CD4-positive, alpha-beta T cell (primary cell): ENCODE measurements around the gene MAP7D3. TPM values are rescaled to one million over a fixed set of nuclear protein-coding genes. Genes with fewer than 3 reads are reported as not detected.

Experiments
- ATAC-seq: fragments of 200-7000 bp; cut with Tn5 transposase; one replicate; pipeline ENCODE4 v1.10.0; 2022; ENCODE audit warnings: mild to moderate bottlenecking; ENCODE audit not compliant: poor library complexity
- CTCF ChIA-PET: fragments of 350-600 bp; sonication (Branson Sonifier 250); formaldehyde crosslinking; loops from one replicate; lab custom pipeline; 2021; ENCODE audit warnings: antibody characterized with exemption, inconsistent platforms; lab: Charles Lee
- POLR2A ChIA-PET: fragments of 350-600 bp; sonication (Branson Sonifier 250); formaldehyde crosslinking; loops from one replicate; lab custom pipeline; 2021; ENCODE audit warnings: antibody characterized with exemption, inconsistent platforms; lab: Charles Lee
- DNase-seq, 14 experiments: peaks; one replicate each; pipeline ENCODE4 v3.0.0-alpha.2; 2013 to 2020; ENCODE audit warnings: mixed read lengths in 2 of 14
- H3K27ac ChIP-seq, 2 donors: one replicate each; pipeline versions ENCODE4 v1.5.1 to v1.7.0; 2013; ENCODE audit warnings: low read length in 2 of 2, low read depth in 1 of 2, mild to moderate bottlenecking in 1 of 2
- H3K27me3 ChIP-seq, 2 experiments: 1 replicate in 1 of 2; 2 replicates in 1 of 2; pipeline versions ENCODE4 v1.6.1 to v1.7.0; 2013; ENCODE audit warnings: low read length in 2 of 2, control low read depth in 1 of 2, mild to moderate bottlenecking in 1 of 2, moderate library complexity in 1 of 2; ENCODE audit not compliant: insufficient read depth in 2 of 2, control insufficient read depth in 1 of 2
- H3K36me3 ChIP-seq: one replicate; pipeline ENCODE4 v1.6.1; 2013; ENCODE audit warnings: low read length, control low read depth; ENCODE audit not compliant: insufficient read depth
- H3K4me1 ChIP-seq: one replicate; pipeline ENCODE4 v1.6.1; 2013; ENCODE audit warnings: low read length, control low read depth; ENCODE audit not compliant: insufficient read depth
- H3K4me3 ChIP-seq: one replicate; pipeline ENCODE4 v1.5.1; 2013; ENCODE audit warnings: mild to moderate bottlenecking, low read length, moderate library complexity
- H3K9me3 ChIP-seq, 2 experiments: 1 replicate in 1 of 2; 2 replicates in 1 of 2; pipeline versions ENCODE4 v1.6.1 to v1.7.0; 2013; ENCODE audit warnings: low read length in 2 of 2, mild to moderate bottlenecking in 2 of 2, control low read depth in 1 of 2, moderate library complexity in 1 of 2; ENCODE audit not compliant: control insufficient read depth in 1 of 2, insufficient read depth in 1 of 2
- H3K27ac Mint-ChIP-seq: one replicate; pipeline ENCODE4 v1.8.0; 2020; ENCODE audit warnings: mixed read lengths
- H3K27me3 Mint-ChIP-seq: one replicate; pipeline ENCODE4 v1.8.0; 2021; ENCODE audit warnings: mixed read lengths
- H3K36me3 Mint-ChIP-seq: one replicate; pipeline ENCODE4 v1.8.0; 2021; ENCODE audit warnings: low read depth, mixed read lengths
- H3K4me1 Mint-ChIP-seq: one replicate; pipeline ENCODE4 v1.8.0; 2021; ENCODE audit warnings: low read depth, mixed read lengths
- H3K4me3 Mint-ChIP-seq: one replicate; pipeline ENCODE4 v1.8.0; 2020; ENCODE audit warnings: mild to moderate bottlenecking, mixed read lengths
- H3K9me3 Mint-ChIP-seq: one replicate; pipeline ENCODE4 v1.8.0; 2020; ENCODE audit warnings: mixed read lengths
- CTCF ChIP-seq: fragments of 200-600 bp; IDR thresholded peaks from one replicate; pipeline ENCODE4 v1.8.0; 2022; ENCODE audit warnings: antibody characterized with exemption, mild to moderate bottlenecking
- intact Hi-C, 2 experiments: fragments of 100-400 bp; cut with DNase I in 1 of 2; cut with micrococcal nuclease in 1 of 2; formaldehyde crosslinking; loops; one replicate each; pipeline versions ENCODE4 v1.15.1 to v1.9.0; 2023 to 2025; cut with DNase I, micrococcal nuclease
- total RNA-seq, 174 experiments: library from RNA in 2 of 174; stranded (reverse) in 2 of 174; gene quantifications; one replicate each; pipeline ENCODE4 v1.2.3 and lab custom pipeline; 2021 to 2026

MAP7D3 gene
- total RNA-seq, 2 experiments from 2014 or later: 3.2 to 3.7 TPM

GRCh38 chrX:136256026-136256425 is 4.8 kb upstream of the MAP7D3 start:
- Mint-ChIP-seq H3K27me3 (no peaks in the 10 kb centered on the region), H3K4me1 (peaks cover 14% of the 10 kb centered on the region), H3K27ac (no peak overlapping the region), H3K9me3 (no peaks in the 10 kb centered on the region), H3K36me3 (peaks cover 5% of the 10 kb centered on the region), H3K4me3 (no peak overlapping the region)
- no peaks in the 10 kb centered on the region for H3K36me3 ChIP-seq
- intact Hi-C loops: loop anchor here in 1 of 2 experiments (10.0 kb wide), 1 partner anchor 239 kb away; the partner anchor contains the start of gene HTATSF1
- POLR2A ChIA-PET: no interaction called here
- H3K27ac ChIP-seq: no peak overlapping the region
- CTCF ChIA-PET: interaction anchor here (1.4 kb wide), 1 partner anchor 13 kb away, joined by 4 read pairs; no protein-coding TSS in a partner anchor
- H3K27me3 ChIP-seq: no peaks in the 10 kb centered on the region
- no peak overlapping the region for H3K4me3 ChIP-seq
- H3K9me3 ChIP-seq: no peaks in the 10 kb centered on the region
- no peak for TF ChIP-seq CTCF
- peaks cover 13% of the 10 kb centered on the region for H3K4me1 ChIP-seq
- DNase-seq: no peak
- ATAC-seq: no peak

GRCh38 chrX:136255541-136255940 is 4.3 kb upstream of the MAP7D3 start:
- Mint-ChIP-seq H3K4me1 (peaks cover 14% of the 10 kb centered on the region), H3K27ac (no peak overlapping the region), H3K27me3 (no peaks in the 10 kb centered on the region), H3K4me3 (no peak overlapping the region), H3K9me3 (no peaks in the 10 kb centered on the region), H3K36me3 (peaks cover 5% of the 10 kb centered on the region)
- ATAC-seq: no peak
- no peaks in the 10 kb centered on the region for H3K27me3 ChIP-seq
- CTCF ChIA-PET: interaction anchor here (1.4 kb wide), 1 partner anchor 13 kb away, joined by 4 read pairs; no protein-coding TSS in a partner anchor
- POLR2A ChIA-PET: no interaction called here
- no peaks in the 10 kb centered on the region for H3K36me3 ChIP-seq
- H3K4me3 ChIP-seq: no peak overlapping the region
- no peak for DNase-seq
- no peak for TF ChIP-seq CTCF
- no peak overlapping the region for H3K27ac ChIP-seq
- peaks cover 13% of the 10 kb centered on the region for H3K4me1 ChIP-seq
- H3K9me3 ChIP-seq: no peaks in the 10 kb centered on the region
- intact Hi-C loops: loop anchor here in 1 of 2 experiments (10.0 kb wide), 1 partner anchor 239 kb away; the partner anchor contains the start of gene HTATSF1

GRCh38 chrX:136250191-136251040 is 784 bp downstream of the MAP7D3 start:
- Mint-ChIP-seq H3K4me1 (peaks cover 9% of the 10 kb centered on the region), H3K4me3 (peak overlapping the region; percentile 89), H3K9me3 (no peaks in the 10 kb centered on the region), H3K27me3 (no peaks in the 10 kb centered on the region), H3K27ac (peak overlapping the region; percentile 75), H3K36me3 (peaks cover 5% of the 10 kb centered on the region)
- H3K4me3 ChIP-seq: peak overlapping the region; percentile 58
- no peaks in the 10 kb centered on the region for H3K36me3 ChIP-seq
- H3K4me1 ChIP-seq: peaks cover 8% of the 10 kb centered on the region
- CTCF ChIA-PET: no interaction called here
- no peaks in the 10 kb centered on the region for H3K27me3 ChIP-seq
- intact Hi-C loops: loop anchor here in 1 of 2 experiments (10.0 kb wide), 1 partner anchor 244 kb away; the partner anchor contains the start of gene HTATSF1
- no peaks in the 10 kb centered on the region for H3K9me3 ChIP-seq
- H3K27ac ChIP-seq: no peak overlapping the region
- no peak for TF ChIP-seq CTCF
- peak; percentile 25 for ATAC-seq
- POLR2A ChIA-PET: no interaction called here
- DNase-seq: peak in 6 of 14 experiments; percentile 0 to 33 (median 6)
